K562 (cell line): ENCODE results near the gene MYG1. TPM values are rescaled to one million over a fixed set of nuclear protein-coding genes. Genes with fewer than 3 reads are reported as not detected.

Experiments used
- ARID2 ChIP-seq: fragments of 450-650 bp; IDR thresholded peaks from 2 replicates; pipeline ENCODE4 v1.6.1; 2017; ENCODE audit warnings: antibody characterized with exemption, mild to moderate bottlenecking
- FOXK1 ChIP-seq: sonication (generic); formaldehyde crosslinking; IDR thresholded peaks from 2 replicates; pipeline ENCODE4 v1.8.0; 2022; ENCODE audit warnings: missing genetic modification reagents, mild to moderate bottlenecking, borderline replicate concordance
- HNRNPL ChIP-seq: fragments of 200-400 bp; formaldehyde crosslinking; IDR thresholded peaks from 2 replicates; pipeline ENCODE4 v1.6.1; 2017; ENCODE audit warnings: low read depth, mild to moderate bottlenecking, low read length
- JUNB ChIP-seq: fragments of 450-650 bp; formaldehyde crosslinking; conservative IDR thresholded peaks from 2 replicates; pipeline ENCODE4 v1.4.0; 2020; ENCODE audit warnings: mild to moderate bottlenecking
- KDM5B ChIP-seq: fragments of 200-600 bp; sonication (generic); IDR thresholded peaks from 2 replicates; pipeline ENCODE4 v1.6.1; 2012; ENCODE audit warnings: low read depth, mild to moderate bottlenecking, moderate library complexity, low read length, control low read depth, inconsistent platforms; ENCODE audit not compliant: insufficient replicate concordance
- MIER1 ChIP-seq: fragments of 450-650 bp; IDR thresholded peaks from 2 replicates; pipeline ENCODE4 v1.6.1; 2016; ENCODE audit warnings: antibody characterized with exemption, mild to moderate bottlenecking, low read depth
- MTA1 ChIP-seq: fragments of 450-650 bp; IDR thresholded peaks from 2 replicates; pipeline ENCODE4 v1.6.1; 2017; ENCODE audit warnings: borderline replicate concordance
- NFATC3 ChIP-seq: fragments of 450-650 bp; IDR thresholded peaks from 2 replicates; pipeline ENCODE4 v1.6.1; 2017; ENCODE audit warnings: mild to moderate bottlenecking
- POLR2A ChIP-seq: fragments of 450-650 bp; conservative IDR thresholded peaks from 2 replicates; pipeline ENCODE4 v1.6.1; 2016
- RBM25 ChIP-seq: fragments of 200-400 bp; formaldehyde crosslinking; IDR thresholded peaks from 2 replicates; pipeline ENCODE4 v1.6.1; 2018; ENCODE audit warnings: low read length, low read depth, moderate library complexity; ENCODE audit not compliant: severe bottlenecking
- RCOR1 ChIP-seq, 2 experiments: IDR thresholded peaks; 2 replicates each; pipeline ENCODE4 v1.6.1; 2012; ENCODE audit warnings: low read depth in 2 of 2, low read length in 2 of 2, borderline replicate concordance in 1 of 2, improper control_type of control experiment in 1 of 2
- SPI1 ChIP-seq: IDR thresholded peaks from 2 replicates; pipeline ENCODE4 v1.6.1; 2011; ENCODE audit warnings: low read depth, low read length, control low read depth, borderline replicate concordance
- SRSF1 ChIP-seq: fragments of 200-400 bp; formaldehyde crosslinking; IDR thresholded peaks from 2 replicates; pipeline ENCODE4 v1.6.1; 2017; ENCODE audit warnings: mild to moderate bottlenecking, low read depth, low read length, moderate library complexity
- ZC3H11A ChIP-seq: IDR thresholded peaks from 2 replicates; pipeline ENCODE4 v1.6.1; 2012; ENCODE audit warnings: low read depth, low read length, improper control_type of control experiment
- ZKSCAN1 ChIP-seq: fragments of 150-350 bp; IDR thresholded peaks from 2 replicates; pipeline ENCODE4 v1.6.1; 2016; ENCODE audit warnings: low read depth, low read length
- ZNF146 ChIP-seq: IDR thresholded peaks from one replicate; pipeline ENCODE4 v1.6.1; 2018; ENCODE audit warnings: missing compliant biosample characterization; ENCODE audit not compliant: unreplicated experiment
- ZNF23 ChIP-seq: fragments of 250-450 bp; sonication (Bioruptor Pico); IDR thresholded peaks from 2 replicates; pipeline ENCODE4 v1.4.0; 2020; ENCODE audit warnings: mild to moderate bottlenecking
- ZNF253 ChIP-seq: fragments of 250-450 bp; sonication (Bioruptor Pico); conservative IDR thresholded peaks from 2 replicates; pipeline ENCODE4 v1.6.1; 2021; ENCODE audit warnings: mild to moderate bottlenecking
- ZNF324 ChIP-seq: fragments of 250-450 bp; sonication (Bioruptor Pico); IDR thresholded peaks from 2 replicates; pipeline ENCODE4 v1.4.0; 2020; ENCODE audit warnings: mild to moderate bottlenecking
- ZNF408 ChIP-seq: fragments of 250-450 bp; sonication (Bioruptor Pico); IDR thresholded peaks from 2 replicates; pipeline ENCODE4 v1.4.0; 2020; ENCODE audit warnings: low read depth, mild to moderate bottlenecking, moderate library complexity
- polyA plus RNA-seq, 8 experiments: library from polyadenylated mRNA; depleted of rRNA in 4 of 8; stranded (reverse) in 5 of 8; unstranded in 3 of 8; fragments of >200 nt; fragmentation: Nextera tagmentation in 2 of 8; fragmentation: Illumina TruSeq in 1 of 8; extraction: Ambion mirVana in 2 of 8; extraction: Trizol in 1 of 8; gene quantifications; 2 replicates each; pipeline versions ENCODE4 v1.2.1 to v1.2.3, GENCODE V29; 2011 to 2014; ENCODE audit warnings: inconsistent platforms in 1 of 8, missing spikeins in 1 of 8
- total RNA-seq, 7 experiments: library from RNA; depleted of rRNA in 6 of 7; stranded (reverse); fragments of >200 nt in 6 of 7; fragmentation: Illumina TruSeq in 2 of 7; extraction: Trizol in 2 of 7; gene quantifications; 2 replicates each; pipeline versions ENCODE4 v1.2.1 to v1.2.3, GENCODE V29; 2011 to 2021; ENCODE audit warnings: low replicate concordance in 1 of 7
- TF ChIP-seq, protein P1 (sequence below): fragments of 450-650 bp; conservative IDR thresholded peaks from 2 replicates; pipeline ENCODE4 v1.6.1; 2016; ENCODE audit warnings: missing genetic modification characterization, low read depth, mild to moderate bottlenecking, control low read depth, missing compliant biosample characterization
- TF ChIP-seq, protein P2 (sequence below): fragments of 250-450 bp; sonication (Bioruptor Pico); IDR thresholded peaks from 2 replicates; pipeline ENCODE4 v1.8.0; 2022; ENCODE audit warnings: inconsistent platforms
- TF ChIP-seq, protein P3 (sequence below): fragments of 450-650 bp; IDR thresholded peaks from 2 replicates; pipeline ENCODE4 v1.6.1; 2017; ENCODE audit warnings: antibody characterized with exemption
- TF ChIP-seq, protein P4 (sequence below): sonication (generic); formaldehyde crosslinking; IDR thresholded peaks from 2 replicates; pipeline ENCODE4 v1.8.1; 2023; ENCODE audit warnings: mild to moderate bottlenecking, missing genetic modification reagents, moderate library complexity

Gene MYG1
- total and polyA plus RNA-seq, 9 of the 15 experiments (the other 6 are each of a cell fraction or from before 2014, with no cell fraction given) = 0.45 to 5.6 (median 2.1) TPM

DNA sequence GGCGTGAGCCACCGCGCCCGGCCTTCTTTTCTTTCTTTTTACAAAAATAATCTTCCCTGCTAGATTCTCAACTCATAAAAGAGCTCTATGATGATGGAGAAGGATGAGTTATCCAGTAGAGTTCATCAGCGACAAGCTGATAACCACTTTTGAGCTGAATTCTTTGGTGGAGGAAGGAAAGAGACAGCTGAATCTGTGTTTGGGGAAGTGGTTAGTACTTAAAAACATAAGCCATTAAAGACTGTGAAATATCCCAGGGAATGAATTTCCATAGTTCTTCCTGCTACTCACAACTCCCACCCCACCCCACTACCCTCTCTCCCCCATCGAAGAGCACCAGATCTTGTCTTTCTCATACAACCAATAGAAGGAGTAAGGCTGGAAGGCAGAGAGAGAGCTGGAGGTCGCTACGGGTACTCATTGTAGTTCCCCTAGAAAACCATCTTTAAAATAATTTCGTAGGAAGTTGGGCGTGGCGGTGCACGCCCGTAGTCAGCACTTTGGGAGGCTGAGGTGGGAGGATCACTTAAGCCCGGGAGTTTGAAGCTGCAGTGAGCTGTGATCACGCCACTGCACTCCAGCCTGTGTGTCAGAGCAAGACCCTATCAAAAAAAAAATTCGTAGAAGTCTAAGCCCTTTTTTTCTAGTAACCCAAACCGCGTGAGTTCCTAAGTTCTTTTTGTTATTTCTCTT lies 32.0 kb upstream of the MYG1 start (continued):
- TF ChIP-seq, protein P1, sequence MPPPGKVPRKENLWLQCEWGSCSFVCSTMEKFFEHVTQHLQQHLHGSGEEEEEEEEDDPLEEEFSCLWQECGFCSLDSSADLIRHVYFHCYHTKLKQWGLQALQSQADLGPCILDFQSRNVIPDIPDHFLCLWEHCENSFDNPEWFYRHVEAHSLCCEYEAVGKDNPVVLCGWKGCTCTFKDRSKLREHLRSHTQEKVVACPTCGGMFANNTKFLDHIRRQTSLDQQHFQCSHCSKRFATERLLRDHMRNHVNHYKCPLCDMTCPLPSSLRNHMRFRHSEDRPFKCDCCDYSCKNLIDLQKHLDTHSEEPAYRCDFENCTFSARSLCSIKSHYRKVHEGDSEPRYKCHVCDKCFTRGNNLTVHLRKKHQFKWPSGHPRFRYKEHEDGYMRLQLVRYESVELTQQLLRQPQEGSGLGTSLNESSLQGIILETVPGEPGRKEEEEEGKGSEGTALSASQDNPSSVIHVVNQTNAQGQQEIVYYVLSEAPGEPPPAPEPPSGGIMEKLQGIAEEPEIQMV (tag) = no peak
- no peak for TF ChIP-seq JUNB (CRISPR knock-in tag)
- TF ChIP-seq ZNF146 (CRISPR knock-in tag) = no peak
- peak; percentile 25 for TF ChIP-seq KDM5B
- no peak for TF ChIP-seq ZNF23
- TF ChIP-seq ZNF324 (CRISPR knock-in tag) = no peak
- no peak for TF ChIP-seq MTA1
- TF ChIP-seq MIER1 = no peak
- TF ChIP-seq POLR2A = no peak
- no peak for TF ChIP-seq SRSF1
- TF ChIP-seq, protein P2, sequence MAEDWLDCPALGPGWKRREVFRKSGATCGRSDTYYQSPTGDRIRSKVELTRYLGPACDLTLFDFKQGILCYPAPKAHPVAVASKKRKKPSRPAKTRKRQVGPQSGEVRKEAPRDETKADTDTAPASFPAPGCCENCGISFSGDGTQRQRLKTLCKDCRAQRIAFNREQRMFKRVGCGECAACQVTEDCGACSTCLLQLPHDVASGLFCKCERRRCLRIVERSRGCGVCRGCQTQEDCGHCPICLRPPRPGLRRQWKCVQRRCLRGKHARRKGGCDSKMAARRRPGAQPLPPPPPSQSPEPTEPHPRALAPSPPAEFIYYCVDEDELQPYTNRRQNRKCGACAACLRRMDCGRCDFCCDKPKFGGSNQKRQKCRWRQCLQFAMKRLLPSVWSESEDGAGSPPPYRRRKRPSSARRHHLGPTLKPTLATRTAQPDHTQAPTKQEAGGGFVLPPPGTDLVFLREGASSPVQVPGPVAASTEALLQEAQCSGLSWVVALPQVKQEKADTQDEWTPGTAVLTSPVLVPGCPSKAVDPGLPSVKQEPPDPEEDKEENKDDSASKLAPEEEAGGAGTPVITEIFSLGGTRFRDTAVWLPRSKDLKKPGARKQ (CRISPR knock-in tag) = no peak
- 0 out of 4 replicates have a peak, but pooled peaks of 1 of the 2 experiments have one; percentile 18 for TF ChIP-seq RCOR1 (IDR thresholded peaks at IDR 0.05; ENCODE audit: borderline replicate concordance in 1 of 2, low read depth in 2 of 2, low read length in 2 of 2)
- no peak for TF ChIP-seq ZNF253 (CRISPR knock-in tag)
- TF ChIP-seq, protein P3, sequence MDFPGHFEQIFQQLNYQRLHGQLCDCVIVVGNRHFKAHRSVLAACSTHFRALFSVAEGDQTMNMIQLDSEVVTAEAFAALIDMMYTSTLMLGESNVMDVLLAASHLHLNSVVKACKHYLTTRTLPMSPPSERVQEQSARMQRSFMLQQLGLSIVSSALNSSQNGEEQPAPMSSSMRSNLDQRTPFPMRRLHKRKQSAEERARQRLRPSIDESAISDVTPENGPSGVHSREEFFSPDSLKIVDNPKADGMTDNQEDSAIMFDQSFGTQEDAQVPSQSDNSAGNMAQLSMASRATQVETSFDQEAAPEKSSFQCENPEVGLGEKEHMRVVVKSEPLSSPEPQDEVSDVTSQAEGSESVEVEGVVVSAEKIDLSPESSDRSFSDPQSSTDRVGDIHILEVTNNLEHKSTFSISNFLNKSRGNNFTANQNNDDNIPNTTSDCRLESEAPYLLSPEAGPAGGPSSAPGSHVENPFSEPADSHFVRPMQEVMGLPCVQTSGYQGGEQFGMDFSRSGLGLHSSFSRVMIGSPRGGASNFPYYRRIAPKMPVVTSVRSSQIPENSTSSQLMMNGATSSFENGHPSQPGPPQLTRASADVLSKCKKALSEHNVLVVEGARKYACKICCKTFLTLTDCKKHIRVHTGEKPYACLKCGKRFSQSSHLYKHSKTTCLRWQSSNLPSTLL = no peak
- TF ChIP-seq NFATC3 = peak; percentile 33; the same call in 1 of the 2 replicates
- no peak for TF ChIP-seq ZNF408 (CRISPR knock-in tag)
- no peak for TF ChIP-seq FOXK1 (CRISPR knock-in tag)
- no peak for TF ChIP-seq ARID2
- TF ChIP-seq RBM25 = no peak
- TF ChIP-seq SPI1 = peak; percentile 79
- TF ChIP-seq, protein P4, sequence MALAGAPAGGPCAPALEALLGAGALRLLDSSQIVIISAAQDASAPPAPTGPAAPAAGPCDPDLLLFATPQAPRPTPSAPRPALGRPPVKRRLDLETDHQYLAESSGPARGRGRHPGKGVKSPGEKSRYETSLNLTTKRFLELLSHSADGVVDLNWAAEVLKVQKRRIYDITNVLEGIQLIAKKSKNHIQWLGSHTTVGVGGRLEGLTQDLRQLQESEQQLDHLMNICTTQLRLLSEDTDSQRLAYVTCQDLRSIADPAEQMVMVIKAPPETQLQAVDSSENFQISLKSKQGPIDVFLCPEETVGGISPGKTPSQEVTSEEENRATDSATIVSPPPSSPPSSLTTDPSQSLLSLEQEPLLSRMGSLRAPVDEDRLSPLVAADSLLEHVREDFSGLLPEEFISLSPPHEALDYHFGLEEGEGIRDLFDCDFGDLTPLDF (CRISPR knock-in tag) = no peak
- no peak for TF ChIP-seq ZC3H11A
- TF ChIP-seq ZKSCAN1 = peak; percentile 97
- no peak for TF ChIP-seq HNRNPL
